ENCODE measurements around the gene CIBAR2. TPM values are rescaled to one million over a fixed set of nuclear protein-coding genes. Genes with fewer than 3 reads are reported as not detected.

Gene CIBAR2
- polyA plus RNA-seq, 4 donors: 0.21 to 0.22 (median 0.21) TPM; not detected in 1

DNA sequence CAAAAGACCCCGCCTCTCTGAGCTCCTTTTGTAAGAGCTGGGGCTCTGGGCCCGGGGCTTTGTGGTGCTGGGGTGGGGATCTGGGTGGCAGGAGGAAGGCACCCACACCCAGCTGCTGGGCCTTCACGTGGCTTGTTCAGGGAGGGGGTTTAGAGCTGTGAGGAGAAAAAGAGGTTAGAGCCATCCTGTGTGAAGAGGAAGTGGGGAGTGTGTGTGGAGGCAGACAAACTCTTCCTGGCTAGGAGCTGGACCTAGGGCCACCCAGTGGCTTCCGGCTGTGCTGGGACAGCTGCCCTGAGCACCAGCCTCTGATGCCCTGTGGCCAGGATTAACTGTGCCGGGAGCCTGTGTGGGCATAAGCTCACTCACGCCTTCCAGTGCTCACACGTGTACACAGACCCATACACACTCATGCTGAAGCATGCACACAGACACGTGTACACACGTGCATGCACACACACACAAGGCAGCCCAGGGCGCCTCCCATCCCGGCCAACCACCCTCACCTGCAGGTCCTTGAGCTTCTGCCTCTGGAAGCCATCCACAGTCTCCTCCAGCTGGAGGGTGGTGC, 7.4 kb downstream of the CIBAR2 start:
- DNase-seq (ENCODE audit: low read depth in 4 of 4, low spot score in 2 of 4): no peak

DNA sequence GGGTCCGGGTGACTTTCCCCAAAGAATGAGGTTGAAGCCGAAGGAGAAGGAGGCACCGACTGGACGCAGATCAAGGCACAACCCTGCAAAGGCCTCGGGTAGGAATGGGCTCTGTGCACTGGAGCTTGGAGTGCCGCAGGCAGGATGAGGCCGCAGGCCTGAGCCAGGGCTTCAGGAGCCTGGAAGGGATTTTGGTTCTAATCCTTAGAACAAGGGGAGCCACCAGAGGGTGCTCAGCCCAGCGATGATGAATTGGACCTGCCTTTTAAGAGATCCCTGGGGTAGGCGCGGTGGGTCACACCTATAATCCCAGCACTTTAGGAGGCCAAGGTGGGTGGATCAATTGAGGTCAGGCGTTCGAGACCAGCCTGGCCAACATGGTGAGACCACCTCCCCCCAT, 8.1 kb downstream of the CIBAR2 start:
- DNase-seq (ENCODE audit: low read depth in 4 of 4, low spot score in 2 of 4): no peak

DNA sequence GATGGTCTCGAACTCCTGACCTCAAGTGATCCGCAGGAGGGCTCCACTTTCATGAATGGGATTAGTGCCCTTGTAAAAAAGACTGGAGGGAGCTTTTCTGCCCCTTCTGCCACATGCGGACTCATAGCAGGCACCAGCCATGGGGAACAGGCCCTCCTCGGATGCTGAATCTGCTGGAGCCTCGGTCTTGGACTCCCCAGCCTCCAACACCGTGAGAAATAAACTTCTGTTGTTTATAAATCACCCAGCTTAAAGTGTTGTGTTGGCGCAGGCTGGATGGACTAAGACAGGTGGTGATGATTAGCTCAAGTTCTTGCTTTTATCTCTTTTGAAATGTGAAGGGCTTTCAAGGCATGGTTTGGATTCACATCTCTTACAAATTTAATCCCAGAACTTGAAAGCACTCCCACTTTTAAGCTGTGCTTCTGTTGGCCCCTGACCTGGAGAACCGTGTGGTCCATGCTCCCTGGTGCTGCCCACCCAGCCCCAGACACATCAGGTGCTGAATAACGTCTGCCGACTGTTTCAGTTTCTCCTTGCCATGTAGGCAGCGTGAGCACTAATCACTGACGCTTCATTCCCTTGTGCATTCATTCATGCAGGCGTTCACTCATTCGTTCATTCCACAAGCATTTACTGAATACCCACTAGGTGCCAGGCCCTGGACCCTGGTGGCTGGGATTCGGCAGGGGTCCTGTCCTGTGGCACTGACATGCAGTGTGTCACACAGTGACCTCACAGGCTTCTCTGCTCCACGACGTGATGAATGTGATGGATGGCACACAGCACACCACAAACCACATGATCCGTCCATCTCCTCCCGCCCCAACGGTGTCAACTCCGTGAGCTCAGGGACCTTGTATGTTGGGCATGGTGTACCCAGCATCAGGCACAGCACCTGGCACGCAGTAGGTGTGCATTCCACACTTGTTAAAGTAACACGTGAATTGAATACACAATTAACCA, 8.9 kb downstream of the CIBAR2 start:
- no peak for DNase-seq (ENCODE audit: low read depth in 4 of 4, low spot score in 2 of 4)

DNA sequence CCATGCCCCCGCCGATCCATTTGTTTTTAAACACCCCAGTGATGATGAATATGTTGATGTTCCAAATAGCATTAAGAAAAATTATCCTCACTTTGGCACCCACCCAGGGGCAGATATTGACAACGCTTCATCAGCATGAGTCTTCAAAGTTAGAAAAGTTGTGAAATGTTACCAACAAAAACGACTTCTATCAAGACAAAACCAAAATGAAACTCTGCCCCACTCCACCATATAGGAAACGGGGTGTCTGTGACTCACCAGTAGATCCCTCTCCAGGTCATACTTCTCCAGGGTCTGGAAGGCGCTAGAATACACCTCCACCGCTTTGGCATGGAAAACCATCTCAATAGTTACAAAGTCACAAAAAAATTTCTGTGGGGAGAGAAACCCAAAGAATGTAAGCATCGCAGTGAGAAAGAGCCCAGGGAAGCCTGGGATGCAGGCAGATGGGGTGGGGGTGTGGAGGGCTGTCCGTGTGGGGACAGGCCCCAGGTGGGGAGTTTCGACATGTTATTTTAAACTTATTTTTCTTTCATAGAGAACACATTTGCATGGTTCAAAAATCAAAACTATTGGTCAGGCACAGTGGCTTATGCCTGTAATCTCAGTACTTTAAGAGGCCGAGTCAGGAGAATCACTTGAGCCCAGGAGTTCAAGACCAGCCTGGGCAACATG, 10.2 kb downstream of the CIBAR2 start:
- no peak for DNase-seq (ENCODE audit: low read depth in 4 of 4, low spot score in 2 of 4)

DNA sequence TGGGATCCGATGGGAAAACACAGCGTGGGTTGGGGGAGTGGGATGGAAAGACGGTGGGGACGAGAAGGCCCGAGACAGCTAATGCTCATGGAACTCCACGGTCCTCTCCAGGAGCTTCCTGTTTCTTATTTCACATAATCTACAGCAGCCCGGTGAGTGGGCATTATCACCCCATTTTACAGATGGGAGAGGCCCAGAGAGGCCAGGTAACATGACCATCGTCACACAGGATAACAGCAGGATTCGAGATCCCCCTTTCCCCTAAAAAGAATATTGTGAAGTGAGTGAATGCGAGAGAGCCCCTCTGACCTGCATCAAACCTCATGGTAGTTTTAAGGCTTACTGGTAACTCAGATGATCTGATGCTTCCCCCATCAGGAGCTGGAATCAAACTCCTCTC, 12.0 kb downstream of the CIBAR2 start:
- no peak for DNase-seq (ENCODE audit: low read depth in 4 of 4, low spot score in 2 of 4)

DNA sequence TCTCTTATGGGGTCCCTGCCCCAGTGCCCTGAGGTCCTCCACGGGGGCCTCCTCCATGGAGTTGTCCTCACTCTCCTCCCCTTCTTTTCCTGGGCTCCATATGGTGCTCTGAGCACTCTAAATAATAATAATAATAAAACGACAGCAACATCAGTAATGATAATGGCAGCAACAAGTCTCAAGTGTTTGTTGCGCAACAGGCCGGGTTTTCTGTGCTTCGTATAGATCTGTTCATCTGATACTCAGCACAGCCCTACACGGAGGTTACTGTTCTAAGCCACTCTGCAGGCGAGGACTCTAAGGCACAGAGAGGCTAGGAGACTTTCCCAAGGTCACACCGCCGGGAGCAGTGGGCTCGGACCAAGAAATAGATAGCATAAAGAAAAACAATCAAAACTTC, 13.7 kb downstream of the CIBAR2 start:
- DNase-seq (ENCODE audit: low read depth in 4 of 4, low spot score in 2 of 4): no peak

DNA sequence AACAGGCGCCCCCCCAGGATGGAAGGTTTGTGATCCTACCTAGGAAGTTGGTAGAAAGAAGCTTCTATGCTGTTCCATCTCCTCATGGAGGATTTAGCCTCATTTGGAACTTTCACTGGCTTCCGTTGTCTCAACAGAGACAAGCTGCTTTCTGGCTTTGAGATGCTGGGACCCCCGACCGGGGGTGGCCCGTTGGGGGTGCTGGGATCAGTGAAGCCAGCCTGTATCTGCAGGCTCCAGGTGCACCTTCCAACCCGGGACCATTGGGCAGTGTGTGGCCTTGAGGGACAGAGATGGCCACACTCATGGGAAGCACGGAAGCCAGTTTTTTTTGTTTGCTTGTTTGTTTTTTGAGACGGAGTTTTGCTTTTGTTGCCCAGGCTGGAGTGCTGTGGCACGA, 15.4 kb downstream of the CIBAR2 start:
- no peak for DNase-seq (ENCODE audit: low read depth in 4 of 4, low spot score in 2 of 4)

DNA sequence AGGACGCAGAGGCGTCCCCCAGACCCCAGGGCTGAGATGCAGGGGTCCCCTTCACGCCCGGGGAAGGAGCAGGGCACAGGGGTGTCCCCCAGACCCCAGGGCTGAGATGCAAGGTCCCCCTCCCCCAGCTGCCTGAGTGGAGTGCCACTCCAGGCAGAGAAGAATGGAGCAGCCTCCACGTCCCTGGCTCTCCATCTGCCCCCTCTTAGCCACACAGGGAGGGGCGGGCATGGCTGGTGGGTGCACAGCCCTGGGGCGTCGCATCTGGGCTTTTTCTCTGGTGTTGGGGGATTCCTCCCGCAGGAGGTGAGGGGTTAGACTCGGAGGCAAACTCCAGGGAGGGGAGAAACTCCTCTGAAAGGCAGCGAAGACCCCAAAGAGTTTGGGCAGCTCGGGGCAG, 17.5 kb downstream of the CIBAR2 start:
- DNase-seq (ENCODE audit: low read depth in 4 of 4, low spot score in 2 of 4): no peak

DNA sequence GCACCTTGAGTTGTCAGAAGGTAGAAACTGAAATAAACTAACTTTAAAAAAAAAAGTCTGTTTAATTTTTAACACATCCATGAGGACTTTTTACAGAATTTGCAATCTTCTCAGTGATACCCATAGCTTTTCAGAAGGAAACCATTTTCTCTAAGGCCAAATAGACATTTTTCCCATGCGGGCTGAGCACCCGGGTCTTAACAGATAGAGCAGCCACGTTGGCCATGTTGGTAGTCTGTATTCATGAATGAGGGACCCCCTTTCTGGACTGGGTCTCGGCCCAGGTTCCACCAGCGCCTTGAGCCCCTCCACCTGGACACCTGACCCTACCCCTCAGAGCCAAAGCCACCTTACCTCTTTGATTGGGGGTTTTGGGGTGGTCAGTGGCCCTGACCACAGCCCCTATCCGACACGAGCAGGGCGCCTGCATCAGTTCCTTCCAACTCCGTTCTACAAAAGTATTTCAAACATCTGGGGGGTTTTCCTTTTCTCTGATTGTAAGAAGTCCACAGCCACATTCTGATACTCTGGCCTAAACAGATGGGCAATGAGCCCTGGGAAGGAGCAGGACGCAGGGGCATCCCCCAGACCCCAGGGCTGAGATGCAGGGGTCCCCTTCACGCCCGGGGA, 18.0 kb downstream of the CIBAR2 start:
- DNase-seq (ENCODE audit: low read depth in 4 of 4, low spot score in 2 of 4): no peak

DNA sequence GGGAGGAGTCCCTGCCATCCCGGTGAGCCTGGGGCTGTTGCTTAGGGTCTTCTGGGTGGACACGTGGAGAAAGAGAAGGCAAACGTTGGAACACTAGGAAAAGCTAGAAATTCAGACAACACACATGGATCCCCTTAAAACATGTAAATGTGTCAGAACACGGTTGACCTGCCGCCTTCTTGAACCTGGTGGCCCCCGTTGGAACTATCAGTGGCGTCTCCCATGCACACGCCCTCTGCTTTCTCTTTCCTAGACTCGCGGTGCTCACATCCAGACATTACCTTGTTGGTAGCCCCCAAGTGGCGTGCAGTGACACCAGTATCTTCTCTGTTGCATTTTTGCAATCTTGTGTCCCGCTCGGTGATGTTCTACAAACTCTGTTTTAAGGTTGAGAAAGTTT, 18.6 kb downstream of the CIBAR2 start:
- DNase-seq (ENCODE audit: low read depth in 4 of 4, low spot score in 2 of 4): no peak

DNA sequence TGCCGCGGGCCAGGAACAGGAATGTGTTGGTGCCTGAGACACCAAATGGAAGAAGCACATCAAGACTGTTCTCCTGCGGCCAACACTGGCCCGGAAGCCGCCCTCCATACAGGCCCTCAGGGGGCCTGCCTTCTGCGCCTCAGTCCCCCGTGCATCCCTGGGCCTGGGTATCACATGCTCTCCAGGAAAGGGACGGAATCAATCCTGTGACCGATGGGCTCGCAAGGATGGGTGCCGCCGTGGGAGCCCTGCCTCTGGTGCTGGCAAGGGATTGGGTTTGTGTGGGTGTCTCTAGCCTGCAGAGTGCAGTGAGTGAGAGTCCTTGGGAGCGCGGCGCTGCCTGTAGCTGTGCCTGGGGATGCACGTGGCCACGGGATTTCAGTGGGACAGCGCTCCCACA, 19.4 kb downstream of the CIBAR2 start:
- no peak for DNase-seq (ENCODE audit: low read depth in 4 of 4, low spot score in 2 of 4)

DNA sequence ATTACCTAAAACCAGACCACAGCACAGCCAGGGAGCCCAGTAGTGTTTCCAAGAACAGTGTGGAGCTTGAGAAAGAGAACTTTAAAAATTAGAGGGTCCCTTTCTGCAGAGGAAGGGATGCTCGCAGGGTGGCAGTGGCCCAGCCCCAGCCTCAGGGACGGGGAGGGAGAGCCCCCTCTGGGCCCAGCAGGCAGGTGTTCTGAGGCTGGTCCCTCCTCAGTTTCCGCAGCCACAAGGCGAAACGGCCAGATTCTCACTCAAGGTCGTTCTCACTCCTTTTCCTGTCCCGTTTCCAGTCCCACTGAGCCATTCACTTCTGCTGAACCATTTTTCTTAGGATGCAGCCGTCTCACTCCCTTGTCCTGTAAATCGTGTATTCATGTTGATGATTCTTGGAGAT, 20.0 kb downstream of the CIBAR2 start:
- DNase-seq (ENCODE audit: low read depth in 4 of 4, low spot score in 2 of 4): no peak

DNA sequence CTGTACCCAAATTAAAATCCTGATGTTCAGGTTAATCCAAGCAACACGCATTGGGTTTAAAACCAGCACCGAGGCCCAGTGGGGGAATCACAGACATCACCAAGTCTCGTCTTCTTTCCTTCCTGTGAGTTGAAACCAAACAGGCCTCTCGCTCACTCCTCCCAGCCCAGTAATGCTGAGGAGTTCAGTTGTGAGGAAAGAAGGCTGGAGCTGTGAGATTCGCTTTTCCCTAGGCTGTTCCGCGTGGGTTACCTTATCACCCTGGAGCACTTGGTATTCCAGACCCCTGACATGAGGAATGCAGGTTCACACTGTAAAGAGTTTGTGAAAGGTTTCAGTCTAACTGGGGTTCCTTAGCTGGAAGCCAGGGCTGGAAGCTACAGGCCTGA, 20.8 kb downstream of the CIBAR2 start:
- DNase-seq (ENCODE audit: low read depth in 4 of 4, low spot score in 2 of 4): no peak

DNA sequence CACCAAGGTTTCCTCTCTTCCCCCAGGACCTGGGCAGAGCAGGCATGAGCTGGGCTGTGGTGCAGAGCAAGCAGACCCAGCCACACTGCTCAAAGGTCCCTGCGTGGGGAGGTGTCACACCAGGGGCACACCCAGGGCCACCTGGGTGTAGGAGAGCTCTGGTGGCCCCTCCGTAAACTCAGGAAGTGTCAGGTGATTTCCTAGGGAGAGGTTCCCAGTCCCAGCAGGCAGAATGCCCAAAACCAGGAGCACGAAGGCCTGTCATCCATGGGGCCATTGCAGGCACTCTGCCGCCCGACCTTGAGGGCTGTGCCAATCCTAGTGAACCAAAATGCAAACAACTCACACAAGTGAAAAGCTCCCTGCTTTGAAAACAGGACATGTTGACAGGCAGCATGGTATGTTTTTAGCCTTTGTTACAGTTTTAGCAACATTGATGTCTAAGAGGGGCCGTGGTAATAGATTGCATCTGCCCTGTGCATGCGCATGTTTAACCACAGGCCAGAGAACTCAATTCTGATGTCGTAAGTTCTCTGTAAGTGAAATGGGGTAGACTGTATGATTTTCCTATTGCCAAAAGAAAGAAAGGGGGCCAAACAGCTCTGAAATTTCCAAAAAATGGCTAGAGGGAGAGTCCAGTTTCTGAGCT, 21.3 kb downstream of the CIBAR2 start:
- no peak for DNase-seq (ENCODE audit: low read depth in 4 of 4, low spot score in 2 of 4)

DNA sequence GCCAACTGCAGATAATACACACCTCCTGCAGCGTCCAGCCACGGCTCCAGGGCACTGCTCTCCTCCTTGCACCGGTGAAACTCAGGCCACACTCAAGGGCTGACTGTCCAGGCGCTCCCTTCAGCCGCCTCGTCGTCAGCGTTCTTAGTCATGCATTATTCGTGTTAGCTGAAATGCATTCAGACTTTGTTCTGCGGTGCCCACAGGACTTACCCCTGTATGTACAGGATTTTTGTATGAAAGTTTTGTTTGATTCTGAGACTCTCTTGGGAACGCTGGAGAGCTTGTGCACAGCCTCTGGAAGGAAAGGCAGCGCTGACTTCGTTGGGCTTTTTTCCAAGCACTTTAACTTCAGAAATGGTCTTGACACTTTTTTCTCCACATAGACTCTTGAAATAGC, 22.1 kb downstream of the CIBAR2 start:
- DNase-seq (ENCODE audit: low read depth in 4 of 4, low spot score in 2 of 4): no peak

DNA sequence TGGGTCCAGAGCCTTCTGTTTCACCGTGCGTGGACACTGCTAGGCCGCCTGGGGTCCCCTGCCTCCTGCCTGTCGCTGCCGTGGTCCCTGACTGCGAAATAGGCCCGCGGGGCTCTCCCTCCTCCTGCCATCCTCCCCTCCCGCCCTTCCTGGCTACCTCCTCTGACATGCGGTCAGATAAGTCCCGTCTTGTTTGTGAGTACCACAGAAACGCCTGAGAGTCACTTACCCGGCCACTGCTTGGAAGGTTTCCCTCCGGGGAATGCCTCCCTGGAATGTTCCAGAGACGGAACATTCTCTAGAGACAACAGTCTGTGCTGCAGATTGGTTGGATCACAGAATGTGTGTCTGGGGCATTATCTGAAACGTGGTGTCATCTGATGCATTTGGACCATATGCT, 22.7 kb downstream of the CIBAR2 start:
- DNase-seq (ENCODE audit: low read depth in 4 of 4, low spot score in 2 of 4): no peak

DNA sequence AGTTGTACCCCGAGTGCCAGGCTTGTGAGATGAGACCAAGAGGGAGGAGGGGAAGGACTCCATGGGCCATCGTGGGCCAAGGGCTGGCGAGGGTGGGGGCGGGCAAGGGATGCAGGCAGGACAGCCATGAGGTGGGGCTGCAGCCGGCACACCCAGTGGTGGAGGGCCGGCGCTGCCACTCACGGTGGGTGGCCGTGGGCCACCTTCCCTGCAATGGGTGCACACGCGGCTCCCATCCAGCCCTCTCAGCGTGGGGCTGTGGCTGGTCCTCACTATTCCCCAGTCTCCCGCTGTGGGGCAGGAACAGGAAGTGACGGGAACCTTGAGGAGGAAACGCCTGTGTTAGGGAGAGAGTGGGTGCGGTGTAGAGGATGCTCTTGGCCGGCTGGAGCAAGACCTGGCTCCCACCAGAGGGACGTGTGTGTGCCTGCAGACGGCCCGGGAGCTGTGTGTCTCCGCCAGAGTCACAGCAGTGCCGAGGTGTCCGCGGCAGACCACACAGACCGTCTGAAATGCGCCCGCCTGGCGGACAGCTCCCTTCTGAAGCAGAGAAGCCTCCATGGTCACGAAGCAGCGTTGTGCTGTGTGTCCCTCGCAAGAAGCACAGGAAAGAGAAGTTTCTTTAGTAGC, 23.6 kb downstream of the CIBAR2 start:
- no peak for DNase-seq (ENCODE audit: low read depth in 4 of 4, low spot score in 2 of 4)

DNA sequence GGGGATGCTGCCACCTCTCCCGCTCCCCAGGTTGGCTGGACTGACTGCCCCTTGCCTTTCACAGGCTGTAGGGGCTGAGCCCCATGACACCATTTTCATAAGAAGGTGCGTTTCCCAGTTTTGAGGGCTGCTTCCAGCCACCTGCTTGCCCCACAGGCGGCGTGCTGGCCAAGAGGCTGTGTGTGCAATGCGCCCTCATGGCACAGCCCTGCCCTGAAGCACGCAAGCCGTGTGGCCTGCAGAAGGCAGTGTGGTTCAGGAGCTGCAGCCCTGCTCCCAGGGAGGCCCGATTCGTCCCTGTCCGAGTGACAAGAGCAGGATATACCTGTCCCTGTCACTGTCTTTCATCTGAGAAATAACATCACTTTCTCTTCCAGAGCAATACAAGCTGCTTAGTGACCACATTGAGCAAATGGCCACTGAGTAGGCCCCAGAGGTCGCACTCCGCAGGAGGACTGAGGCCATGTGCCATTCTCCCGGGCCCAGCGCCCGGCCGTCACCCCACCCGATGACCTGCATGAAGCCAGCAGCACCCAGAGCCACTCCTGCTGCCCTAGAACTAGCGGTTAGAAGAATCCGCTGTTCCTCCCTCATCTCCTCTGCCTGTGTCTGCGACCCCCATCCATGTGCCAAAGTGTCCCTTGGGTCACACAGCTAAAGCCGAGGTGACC, 24.2 kb downstream of the CIBAR2 start:
- DNase-seq (ENCODE audit: low read depth in 4 of 4, low spot score in 2 of 4): no peak

DNA sequence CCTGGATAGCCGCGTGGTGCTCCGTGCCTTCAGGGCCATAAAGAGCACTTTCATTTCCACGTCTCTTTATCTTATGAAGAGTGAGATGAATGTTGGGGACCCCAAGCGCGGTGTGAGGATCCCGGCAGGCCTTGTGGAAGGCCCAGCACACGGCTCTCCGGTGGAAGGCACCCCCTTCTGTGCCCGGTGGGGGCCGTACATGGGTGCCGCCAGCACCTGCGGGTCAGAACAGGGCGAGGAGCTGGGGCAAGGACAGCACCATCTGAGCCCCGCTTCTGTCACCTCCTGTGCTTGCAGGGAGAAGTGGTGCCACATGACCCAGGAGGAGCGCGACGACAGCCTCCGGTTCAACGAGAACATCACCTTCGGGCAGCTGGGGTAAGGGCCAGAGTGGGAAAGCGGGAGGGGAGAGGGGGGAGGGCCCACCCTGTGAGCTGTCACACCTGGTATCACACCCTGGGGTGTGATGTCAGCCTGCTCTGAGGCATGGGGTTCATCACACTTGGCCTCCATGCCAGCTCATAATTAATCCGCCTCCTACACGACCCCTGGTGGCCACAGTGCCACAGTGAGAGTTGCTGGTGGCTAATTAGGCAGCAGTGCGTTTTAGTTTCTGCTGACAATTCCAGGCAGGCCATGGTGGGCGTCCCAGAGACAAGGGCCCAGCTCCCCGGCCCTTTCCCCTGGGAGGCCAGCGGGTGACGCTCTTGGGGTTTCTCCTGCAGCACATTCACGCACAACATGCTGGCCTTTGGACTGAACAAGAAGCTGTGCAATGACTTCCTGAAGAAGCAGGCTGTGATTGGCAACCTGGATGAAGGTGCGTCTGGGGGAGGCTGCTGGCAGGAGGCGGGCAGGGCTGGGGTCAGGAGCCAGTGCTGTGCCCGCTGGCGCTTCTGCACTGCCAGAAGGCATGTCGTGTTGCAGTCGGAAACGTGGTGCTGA, 25.7 kb downstream of the CIBAR2 start:
- peak in 2 of 4 donors; percentile 46 to 63 for DNase-seq (ENCODE audit: low read depth in 4 of 4, low spot score in 2 of 4)

Measured in left renal cortex interstitium (tissue), 4 donors.